HCT116 (cell line): ENCODE measurements around the gene ENDOG. TPM values are rescaled to one million over a fixed set of nuclear protein-coding genes. Genes with fewer than 3 reads are reported as not detected.

ENCODE experiments used
- ATAC-seq: fragments of 200-7000 bp; cut with Tn5 transposase; 2 replicates; pipeline ENCODE4 v1.9.1; 2020; ENCODE audit warnings: mild to moderate bottlenecking, moderate library complexity
- BruUV-seq: library from RNA; stranded (reverse); fragments of 400-500 nt; replicated peaks from 2 replicates; lab custom pipeline; 2021; lab: Mats Ljungman, UMichigan
- CTCF ChIA-PET: fragments of 300-600 bp; sonication (Branson Sonifier 250); formaldehyde crosslinking; loops from one replicate; lab custom pipeline; 2021; ENCODE audit warnings: antibody characterized with exemption; lab: Charles Lee
- POLR2A ChIA-PET: fragments of 300-600, 350-600 bp; sonication (Branson Sonifier 250); formaldehyde crosslinking; loops from one replicate; lab custom pipeline; 2021; ENCODE audit warnings: antibody characterized with exemption; lab: Charles Lee
- RAD21 ChIA-PET, 2 experiments: fragments of 300-600 bp; sonication (Branson Sonifier 250); formaldehyde crosslinking; loops; one replicate each; lab custom pipeline; 2023; ENCODE audit warnings: low total read pairs in 2 of 2; ENCODE audit not compliant: uncharacterized antibody in 2 of 2, unreplicated experiment in 2 of 2, low non-redundant PET in 1 of 2; lab: Charles Lee
- DNase-seq: peaks from one replicate; pipeline ENCODE4 v3.0.0-alpha.2; 2010; ENCODE audit warnings: low read depth, low spot score
- H2AFZ ChIP-seq: fragments of 200-600 bp; shearing (Covaris generic), sonication (generic); 2 replicates; pipeline ENCODE4 v1.6.1; 2017; ENCODE audit warnings: low read depth, mixed run types, mixed read lengths, antibody characterized with exemption, low read length; ENCODE audit not compliant: poor library complexity, severe bottlenecking
- H3K27ac ChIP-seq: 2 replicates; pipeline ENCODE4 v1.5.1; 2012; ENCODE audit warnings: low read depth, low read length
- H3K27me3 ChIP-seq: fragments of 200-600 bp; sonication (generic); 2 replicates; pipeline ENCODE4 v1.6.1; 2016; ENCODE audit warnings: mixed run types, low read length, mixed read lengths; ENCODE audit not compliant: insufficient read depth
- H3K36me3 ChIP-seq, 2 experiments: fragments of 200-500 bp in 1 of 2; fragments of 200-600 bp in 1 of 2; sonication (Bioruptor generic) in 1 of 2; sonication (generic) in 1 of 2; 2 replicates each; pipeline versions ENCODE4 v1.5.1 to v1.6.1; 2014 to 2016; ENCODE audit warnings: low read length in 2 of 2, inconsistent platforms in 1 of 2, mixed read lengths in 1 of 2, mixed run types in 1 of 2; ENCODE audit not compliant: insufficient read depth in 2 of 2, control insufficient read depth in 1 of 2
- H3K4me1 ChIP-seq, 2 experiments: fragments of 200-600 bp in 1 of 2; sonication (generic) in 1 of 2; 2 replicates each; pipeline versions ENCODE4 v1.5.1 to v1.6.1; 2012 to 2017; ENCODE audit warnings: low read length in 2 of 2, inconsistent platforms in 1 of 2, mild to moderate bottlenecking in 1 of 2, mixed read lengths in 1 of 2, mixed run types in 1 of 2, moderate library complexity in 1 of 2; ENCODE audit not compliant: insufficient read depth in 2 of 2, control insufficient read depth in 1 of 2
- H3K4me2 ChIP-seq: fragments of 200-600 bp; sonication (generic); 2 replicates; pipeline ENCODE4 v1.6.1; 2017; ENCODE audit warnings: mixed run types, low read length, mixed read lengths
- H3K4me3 ChIP-seq, 2 experiments: fragments of 200-600 bp in 1 of 2; sonication (generic) in 1 of 2; replicated peaks in 1 of 2; 2 replicates each; pipeline ENCODE4 v1.5.1; 2011 to 2016; ENCODE audit warnings: low read length in 2 of 2, control low read depth in 1 of 2, low read depth in 1 of 2, mild to moderate bottlenecking in 1 of 2, mixed read lengths in 1 of 2, mixed run types in 1 of 2
- H3K79me2 ChIP-seq: fragments of 200-600 bp; sonication (generic); 2 replicates; pipeline ENCODE4 v1.6.1; 2017; ENCODE audit warnings: mild to moderate bottlenecking, mixed run types, low read length, moderate library complexity, mixed read lengths; ENCODE audit not compliant: insufficient read depth
- H3K9ac ChIP-seq: fragments of 200-600 bp; sonication (generic); 2 replicates; pipeline ENCODE4 v1.6.1; 2016; ENCODE audit warnings: low read length, mixed read lengths
- H3K9me2 ChIP-seq: fragments of 200-600 bp; sonication (generic), shearing (Covaris generic); 2 replicates; pipeline ENCODE4 v1.6.1; 2017; ENCODE audit warnings: mixed run types, mild to moderate bottlenecking, moderate library complexity; ENCODE audit not compliant: insufficient read depth
- H3K9me3 ChIP-seq, 2 experiments: fragments of 200-500 bp in 1 of 2; fragments of 200-600 bp in 1 of 2; sonication (Bioruptor generic) in 1 of 2; sonication (generic) in 1 of 2; 2 replicates each; pipeline ENCODE4 v1.6.1; 2014 to 2017; ENCODE audit warnings: low read length in 2 of 2, mixed read lengths in 2 of 2, inconsistent platforms in 1 of 2, low read depth in 1 of 2, mild to moderate bottlenecking in 1 of 2, mixed run types in 1 of 2, moderate library complexity in 1 of 2; ENCODE audit not compliant: control insufficient read depth in 1 of 2, insufficient read depth in 1 of 2
- H4K20me1 ChIP-seq: fragments of 200-600 bp; sonication (generic), shearing (Covaris generic); 2 replicates; pipeline ENCODE4 v1.6.1; 2017; ENCODE audit warnings: mixed run types, mild to moderate bottlenecking, moderate library complexity; ENCODE audit not compliant: insufficient read depth
- ATF3 ChIP-seq: IDR thresholded peaks from 2 replicates; pipeline ENCODE4 v1.6.1; 2012
- CBX3 ChIP-seq: IDR thresholded peaks from 2 replicates; pipeline ENCODE4 v1.6.1; 2012; ENCODE audit warnings: low read depth
- FOSL1 ChIP-seq: IDR thresholded peaks from 2 replicates; pipeline ENCODE4 v1.6.1; 2012; ENCODE audit warnings: low read depth
- MAX ChIP-seq: IDR thresholded peaks from 2 replicates; pipeline ENCODE4 v1.6.1; 2012
- SIN3A ChIP-seq: IDR thresholded peaks from 2 replicates; pipeline ENCODE4 v1.6.1; 2012; ENCODE audit warnings: low read depth
- TCF7L2 ChIP-seq: IDR thresholded peaks from 2 replicates; pipeline ENCODE4 v1.7.0; 2011; ENCODE audit warnings: borderline replicate concordance, inconsistent platforms; ENCODE audit not compliant: insufficient read depth, insufficient read length; ENCODE audit errors: extremely low read depth
- YY1 ChIP-seq: IDR thresholded peaks from 2 replicates; pipeline ENCODE4 v1.6.1; 2011; ENCODE audit warnings: low read length, low read depth, moderate library complexity, mild to moderate bottlenecking; ENCODE audit not compliant: insufficient replicate concordance; ENCODE audit errors: extremely low read depth
- intact Hi-C: fragments of 100-400 bp; cut with micrococcal nuclease; formaldehyde crosslinking; loops from 2 replicates; pipeline ENCODE4 v1.10.0; 2022
- total RNA-seq: library from RNA; stranded (reverse); gene quantifications from one replicate; pipeline ENCODE4 v1.2.1, GENCODE V29; 2021; ENCODE audit not compliant: unreplicated experiment
- TF ChIP-seq, protein P1 (sequence below): IDR thresholded peaks from 2 replicates; pipeline ENCODE4 v1.6.1; 2012; ENCODE audit warnings: low read depth

The ENDOG gene
- total RNA-seq, 1 experiment from 2014 or later: 27.2 TPM

- TF ChIP-seq, protein P1, sequence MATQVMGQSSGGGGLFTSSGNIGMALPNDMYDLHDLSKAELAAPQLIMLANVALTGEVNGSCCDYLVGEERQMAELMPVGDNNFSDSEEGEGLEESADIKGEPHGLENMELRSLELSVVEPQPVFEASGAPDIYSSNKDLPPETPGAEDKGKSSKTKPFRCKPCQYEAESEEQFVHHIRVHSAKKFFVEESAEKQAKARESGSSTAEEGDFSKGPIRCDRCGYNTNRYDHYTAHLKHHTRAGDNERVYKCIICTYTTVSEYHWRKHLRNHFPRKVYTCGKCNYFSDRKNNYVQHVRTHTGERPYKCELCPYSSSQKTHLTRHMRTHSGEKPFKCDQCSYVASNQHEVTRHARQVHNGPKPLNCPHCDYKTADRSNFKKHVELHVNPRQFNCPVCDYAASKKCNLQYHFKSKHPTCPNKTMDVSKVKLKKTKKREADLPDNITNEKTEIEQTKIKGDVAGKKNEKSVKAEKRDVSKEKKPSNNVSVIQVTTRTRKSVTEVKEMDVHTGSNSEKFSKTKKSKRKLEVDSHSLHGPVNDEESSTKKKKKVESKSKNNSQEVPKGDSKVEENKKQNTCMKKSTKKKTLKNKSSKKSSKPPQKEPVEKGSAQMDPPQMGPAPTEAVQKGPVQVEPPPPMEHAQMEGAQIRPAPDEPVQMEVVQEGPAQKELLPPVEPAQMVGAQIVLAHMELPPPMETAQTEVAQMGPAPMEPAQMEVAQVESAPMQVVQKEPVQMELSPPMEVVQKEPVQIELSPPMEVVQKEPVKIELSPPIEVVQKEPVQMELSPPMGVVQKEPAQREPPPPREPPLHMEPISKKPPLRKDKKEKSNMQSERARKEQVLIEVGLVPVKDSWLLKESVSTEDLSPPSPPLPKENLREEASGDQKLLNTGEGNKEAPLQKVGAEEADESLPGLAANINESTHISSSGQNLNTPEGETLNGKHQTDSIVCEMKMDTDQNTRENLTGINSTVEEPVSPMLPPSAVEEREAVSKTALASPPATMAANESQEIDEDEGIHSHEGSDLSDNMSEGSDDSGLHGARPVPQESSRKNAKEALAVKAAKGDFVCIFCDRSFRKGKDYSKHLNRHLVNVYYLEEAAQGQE: no peak
- peak; percentile 89 for TF ChIP-seq MAX
- TF ChIP-seq FOSL1: no peak
- peak; percentile 90 for TF ChIP-seq YY1
- no peak for TF ChIP-seq TCF7L2
- TF ChIP-seq ATF3: no peak
Observed at GRCh38 chr9:128829477-128830251, 11.4 kb downstream of the ENDOG start, which contains the start of gene SPOUT1 (continued).

- ATAC-seq (no peak), DNase-seq (no peak)
- intact Hi-C loops: no loop called here
- peaks cover 7% of the 10 kb centered on the region for H3K79me2 ChIP-seq
- POLR2A ChIA-PET: no interaction called here
- TF ChIP-seq CBX3: no peak
- TF ChIP-seq, protein P1: no peak
- TF ChIP-seq SIN3A: no peak
- TF ChIP-seq YY1: no peak
- H3K4me3 ChIP-seq: no peak overlapping the region
- no peaks in the 10 kb centered on the region for H3K9me2 ChIP-seq
- no peaks in the 10 kb centered on the region for H3K9me3 ChIP-seq
- no TSS peak for BruUV-seq
- H3K4me2 ChIP-seq: no peak overlapping the region
- H3K36me3 ChIP-seq: no peaks in the 10 kb centered on the region
- H3K9ac ChIP-seq: no peak overlapping the region
- H3K27me3 ChIP-seq: no peaks in the 10 kb centered on the region
- H4K20me1 ChIP-seq: no peaks in the 10 kb centered on the region
- CTCF ChIA-PET: no interaction called here
- peaks cover 7 to 11% of the 10 kb centered on the region in 2 experiments for H3K4me1 ChIP-seq
- H3K27ac ChIP-seq: no peak overlapping the region
- RAD21 ChIA-PET: no interaction called here
- no peak overlapping the region for H2AFZ ChIP-seq
Observed at GRCh38 chr9:128833696-128834095, 15.4 kb downstream of the ENDOG start.
